Measurements from ENCODE around the gene MT2A.
A peak's percentile ranks its signal among the peaks of the same experiment; 100 is the strongest.

The MT2A gene

DNA sequence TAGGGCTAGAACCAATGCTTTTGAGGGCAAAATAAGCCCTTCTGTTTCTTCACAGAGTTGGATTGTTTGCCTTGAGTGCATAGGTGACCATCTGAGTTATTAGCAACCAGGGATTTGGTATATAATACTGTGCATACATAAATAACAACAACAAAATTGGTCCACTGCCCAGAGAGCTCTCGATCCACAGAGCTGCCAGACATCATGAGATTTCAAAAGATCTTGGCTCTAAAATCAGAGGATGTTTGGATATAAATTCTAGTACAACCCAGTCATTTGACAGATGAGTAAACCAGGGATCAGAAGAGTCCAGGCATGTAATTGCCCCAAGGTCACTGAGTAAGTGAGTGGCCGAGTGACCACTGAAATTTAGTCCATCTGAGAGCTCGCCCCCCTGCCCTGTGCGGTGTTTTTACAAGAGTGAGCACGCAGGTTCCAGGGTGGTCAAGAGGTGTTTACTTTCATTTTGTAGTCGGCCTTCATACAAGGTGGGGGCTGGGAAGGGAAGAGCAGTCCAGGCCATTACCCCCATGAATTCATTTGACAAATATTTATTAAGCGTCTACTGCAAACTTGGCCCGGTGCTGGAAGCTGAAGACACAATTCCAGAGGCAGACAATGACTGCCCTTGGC lies 1.8 kb upstream of the MT2A start:
- DNase-seq (ENCODE audit: low read depth) = peak; percentile 74
- H3K4me3 ChIP-seq (ENCODE audit: control insufficient read depth, low read depth, low read length) = peak overlapping the region; percentile 33
- TF ChIP-seq, protein P1, sequence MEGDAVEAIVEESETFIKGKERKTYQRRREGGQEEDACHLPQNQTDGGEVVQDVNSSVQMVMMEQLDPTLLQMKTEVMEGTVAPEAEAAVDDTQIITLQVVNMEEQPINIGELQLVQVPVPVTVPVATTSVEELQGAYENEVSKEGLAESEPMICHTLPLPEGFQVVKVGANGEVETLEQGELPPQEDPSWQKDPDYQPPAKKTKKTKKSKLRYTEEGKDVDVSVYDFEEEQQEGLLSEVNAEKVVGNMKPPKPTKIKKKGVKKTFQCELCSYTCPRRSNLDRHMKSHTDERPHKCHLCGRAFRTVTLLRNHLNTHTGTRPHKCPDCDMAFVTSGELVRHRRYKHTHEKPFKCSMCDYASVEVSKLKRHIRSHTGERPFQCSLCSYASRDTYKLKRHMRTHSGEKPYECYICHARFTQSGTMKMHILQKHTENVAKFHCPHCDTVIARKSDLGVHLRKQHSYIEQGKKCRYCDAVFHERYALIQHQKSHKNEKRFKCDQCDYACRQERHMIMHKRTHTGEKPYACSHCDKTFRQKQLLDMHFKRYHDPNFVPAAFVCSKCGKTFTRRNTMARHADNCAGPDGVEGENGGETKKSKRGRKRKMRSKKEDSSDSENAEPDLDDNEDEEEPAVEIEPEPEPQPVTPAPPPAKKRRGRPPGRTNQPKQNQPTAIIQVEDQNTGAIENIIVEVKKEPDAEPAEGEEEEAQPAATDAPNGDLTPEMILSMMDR (IDR thresholded peaks at IDR 0.05; ENCODE audit: control insufficient read depth, insufficient read depth, low read depth, low read length, missing control alignments) = no peak

DNA sequence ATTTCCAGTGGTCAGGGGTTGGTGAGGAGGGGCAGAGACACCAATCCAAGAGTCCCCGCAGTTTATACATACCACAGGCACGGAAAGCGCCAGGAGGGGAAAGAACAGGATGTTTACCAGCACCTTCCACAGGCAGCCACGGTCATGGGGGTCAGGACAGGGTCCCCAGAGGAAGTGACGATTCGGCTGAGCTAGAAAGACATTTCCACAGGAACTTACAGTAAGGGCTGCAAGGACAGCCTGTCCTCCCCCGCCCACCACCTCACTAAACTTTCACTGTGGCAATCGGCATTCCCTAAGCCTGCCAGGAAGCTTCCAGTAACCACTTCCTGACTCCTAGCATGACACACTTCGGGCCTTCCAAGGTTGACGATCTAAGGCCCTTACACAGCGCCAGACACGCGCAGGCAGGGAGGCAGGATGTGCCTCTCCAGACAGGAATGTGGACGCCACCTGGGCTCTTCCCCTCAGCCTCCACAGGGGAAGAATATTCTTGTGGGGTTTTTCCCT lies 1.2 kb upstream of the MT2A start:
- peak; percentile 95 for DNase-seq (ENCODE audit: low read depth)
- TF ChIP-seq, protein P1 (IDR thresholded peaks at IDR 0.05; ENCODE audit: control insufficient read depth, insufficient read depth, low read depth, low read length, missing control alignments) = no peak
- H3K4me3 ChIP-seq (ENCODE audit: control insufficient read depth, low read depth, low read length) = peak overlapping the region; percentile 33

DNA sequence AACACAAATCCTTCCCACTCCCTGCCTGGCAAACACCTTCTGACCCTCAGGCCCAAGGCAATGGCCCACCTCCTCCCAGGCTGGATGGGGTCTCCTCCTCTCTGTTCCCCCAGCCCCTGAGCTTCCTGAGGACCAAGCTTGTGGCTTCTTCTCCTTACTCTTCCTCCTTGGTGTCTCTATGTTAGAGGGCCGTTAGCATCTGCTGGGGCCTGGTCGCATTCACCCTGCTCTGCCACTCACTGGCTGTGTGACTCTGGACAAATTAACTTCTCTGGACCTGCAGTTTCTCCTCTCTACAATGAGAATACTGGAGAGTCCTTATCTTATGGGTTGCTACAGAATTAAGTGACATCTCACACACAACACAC lies 725 bp upstream of the MT2A start:
- no peak for DNase-seq (ENCODE audit: low read depth)
- TF ChIP-seq, protein P1 (IDR thresholded peaks at IDR 0.05; ENCODE audit: control insufficient read depth, insufficient read depth, low read depth, low read length, missing control alignments) = no peak
- H3K4me3 ChIP-seq (ENCODE audit: control insufficient read depth, low read depth, low read length) = peak overlapping the region; percentile 3

DNA sequence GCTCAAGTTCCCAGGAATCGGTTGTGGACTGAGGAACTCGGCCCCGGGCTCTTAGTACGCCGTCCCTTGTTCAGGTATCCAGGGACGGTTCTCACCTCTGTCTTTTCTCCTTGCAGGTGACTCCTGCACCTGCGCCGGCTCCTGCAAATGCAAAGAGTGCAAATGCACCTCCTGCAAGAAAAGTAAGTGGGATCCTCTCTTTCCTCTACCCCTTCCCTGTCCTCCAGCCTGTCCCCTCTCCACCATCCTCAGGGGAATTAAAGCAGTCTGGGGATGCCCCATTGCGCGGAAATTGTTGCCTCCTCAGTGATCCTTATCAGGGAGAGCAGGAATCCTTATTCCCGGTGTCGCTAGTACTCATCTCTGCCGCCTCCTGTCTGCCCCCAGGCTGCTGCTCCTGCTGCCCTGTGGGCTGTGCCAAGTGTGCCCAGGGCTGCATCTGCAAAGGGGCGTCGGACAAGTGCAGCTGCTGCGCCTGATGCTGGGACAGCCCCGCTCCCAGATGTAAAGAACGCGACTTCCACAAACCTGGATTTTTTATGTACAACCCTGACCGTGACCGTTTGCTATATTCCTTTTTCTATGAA lies 585 bp downstream of the MT2A start:
- TF ChIP-seq, protein P1 (IDR thresholded peaks at IDR 0.05; ENCODE audit: control insufficient read depth, insufficient read depth, low read depth, low read length, missing control alignments) = no peak
- DNase-seq (ENCODE audit: low read depth) = no peak
- peak overlapping the region; percentile 71 for H3K4me3 ChIP-seq (ENCODE audit: control insufficient read depth, low read depth, low read length)

DNA sequence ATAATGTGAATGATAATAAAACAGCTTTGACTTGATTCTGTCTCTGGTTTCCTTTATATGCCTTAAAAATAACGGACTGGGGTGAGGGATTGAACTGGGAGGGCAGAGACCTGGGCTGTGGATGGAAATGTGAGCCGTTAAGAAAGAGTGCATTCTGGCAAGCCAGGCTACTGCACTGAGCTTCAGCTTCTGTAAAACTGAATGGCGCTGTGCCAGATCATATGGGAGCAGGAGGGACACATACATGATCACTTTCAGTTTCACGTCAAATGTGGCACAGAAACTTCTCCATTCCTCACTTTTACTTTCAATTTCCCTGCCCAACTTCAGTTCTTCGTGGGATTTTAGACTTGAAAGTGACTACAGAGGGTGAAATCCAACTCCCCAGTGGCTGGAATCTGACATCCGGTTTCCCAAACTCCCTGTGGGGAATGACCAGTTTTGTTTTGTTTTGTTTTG lies 1.1 kb downstream of the MT2A start:
- TF ChIP-seq, protein P1 (IDR thresholded peaks at IDR 0.05; ENCODE audit: control insufficient read depth, insufficient read depth, low read depth, low read length, missing control alignments) = peak; percentile 20
- peak overlapping the region; percentile 71 for H3K4me3 ChIP-seq (ENCODE audit: control insufficient read depth, low read depth, low read length)
- DNase-seq (ENCODE audit: low read depth) = peak; percentile 67

DNA sequence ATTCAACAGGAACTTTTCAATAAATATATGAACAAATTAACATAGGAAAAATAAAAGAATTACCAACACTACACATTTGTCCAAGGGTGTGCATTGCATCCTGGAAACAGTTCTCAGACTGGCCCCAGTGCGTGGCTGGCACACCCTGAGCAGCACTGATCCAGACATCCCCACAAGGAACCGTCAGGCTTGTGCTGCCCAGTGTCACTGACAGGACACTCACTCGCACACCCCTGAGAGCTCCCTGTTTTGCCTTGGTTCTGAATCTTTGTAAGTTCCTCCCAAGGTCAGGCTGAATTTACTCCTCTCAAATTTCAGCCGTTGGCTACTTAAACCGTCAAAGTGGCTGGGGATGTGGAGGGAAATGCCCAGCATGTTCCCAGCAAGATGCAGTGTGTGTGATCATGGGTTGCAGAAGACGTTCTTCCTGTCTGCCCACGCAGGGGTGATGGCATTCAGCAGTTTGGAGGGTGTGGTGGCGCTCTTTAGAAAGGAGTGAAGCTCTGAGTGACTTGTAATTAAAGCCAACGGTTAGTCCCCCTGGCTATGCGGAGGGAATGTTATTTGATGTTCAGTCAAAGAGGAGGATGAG lies 1.7 kb downstream of the MT2A start:
- TF ChIP-seq, protein P1 (IDR thresholded peaks at IDR 0.05; ENCODE audit: control insufficient read depth, insufficient read depth, low read depth, low read length, missing control alignments) = no peak
- H3K4me3 ChIP-seq (ENCODE audit: control insufficient read depth, low read depth, low read length) = peak overlapping the region; percentile 33
- peak; percentile 85 for DNase-seq (ENCODE audit: low read depth)

Data from AG09309 (cell line).